ENCODE measurements around the gene ZNF536.

DNA sequence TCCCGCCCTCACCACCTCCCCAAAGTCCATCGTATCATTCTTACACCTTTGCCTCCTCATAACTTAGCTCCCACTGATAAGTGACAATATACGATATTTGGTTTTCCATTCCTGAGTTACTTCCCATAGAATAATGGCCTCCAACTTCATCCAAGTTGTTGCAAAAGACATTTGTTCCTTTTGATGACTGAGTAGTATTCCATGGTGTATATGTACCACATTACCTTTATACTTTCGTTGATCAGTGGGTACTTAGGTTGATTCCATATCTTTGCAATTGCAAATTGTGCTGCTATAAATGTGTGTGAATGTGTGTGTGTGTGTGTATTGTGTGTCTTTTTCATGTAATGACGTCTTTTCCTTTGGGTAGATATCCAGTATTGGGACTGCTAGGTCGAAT is 109.6 kb downstream of the ZNF536 start:
- no peak for TF ChIP-seq CTCF (IDR thresholded peaks at IDR 0.05)
- TF ChIP-seq JUN (CRISPR knock-in tag; IDR thresholded peaks at IDR 0.05) = no peak
- TF ChIP-seq PREB (CRISPR knock-in tag; IDR thresholded peaks at IDR 0.05; ENCODE audit: borderline replicate concordance) = no peak
- TF ChIP-seq ZNF138 (CRISPR knock-in tag; conservative IDR thresholded peaks at IDR 0.05) = no peak
- TF ChIP-seq NR2C2 (CRISPR knock-in tag; IDR thresholded peaks at IDR 0.05) = no peak
- TF ChIP-seq FOXP1 (CRISPR knock-in tag; IDR thresholded peaks at IDR 0.05; ENCODE audit: borderline replicate concordance) = no peak
- no peak for TF ChIP-seq RELA (CRISPR knock-in tag; IDR thresholded peaks at IDR 0.05; ENCODE audit: borderline replicate concordance)
- no peak for TF ChIP-seq ZNF263 (CRISPR knock-in tag; IDR thresholded peaks at IDR 0.05; ENCODE audit: low read depth)
- no peak for TF ChIP-seq MAX (CRISPR knock-in tag; IDR thresholded peaks at IDR 0.05)
- TF ChIP-seq, protein P1, sequence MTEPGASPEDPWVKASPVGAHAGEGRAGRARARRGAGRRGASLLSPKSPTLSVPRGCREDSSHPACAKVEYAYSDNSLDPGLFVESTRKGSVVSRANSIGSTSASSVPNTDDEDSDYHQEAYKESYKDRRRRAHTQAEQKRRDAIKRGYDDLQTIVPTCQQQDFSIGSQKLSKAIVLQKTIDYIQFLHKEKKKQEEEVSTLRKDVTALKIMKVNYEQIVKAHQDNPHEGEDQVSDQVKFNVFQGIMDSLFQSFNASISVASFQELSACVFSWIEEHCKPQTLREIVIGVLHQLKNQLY (CRISPR knock-in tag; IDR thresholded peaks at IDR 0.05) = no peak
- TF ChIP-seq ELF4 (CRISPR knock-in tag; IDR thresholded peaks at IDR 0.05; ENCODE audit: low read depth) = no peak
